Stimulated activated CD4-positive, alpha-beta T cell treated with anti-CD3 and anti-CD28 coated beads, TNF-alpha, amount 100 ng/mL, for 48 hours (primary cell): Measurements from ENCODE around the gene WHRN.
A peak's percentile ranks its signal among the peaks of the same experiment; 100 is the strongest.

Source experiments
- DNase-seq, 3 donors: peaks; one replicate each; pipeline ENCODE4 v3.0.0-alpha.2; 2020; ENCODE audit warnings: low read depth in 3 of 3

WHRN gene

DNA sequence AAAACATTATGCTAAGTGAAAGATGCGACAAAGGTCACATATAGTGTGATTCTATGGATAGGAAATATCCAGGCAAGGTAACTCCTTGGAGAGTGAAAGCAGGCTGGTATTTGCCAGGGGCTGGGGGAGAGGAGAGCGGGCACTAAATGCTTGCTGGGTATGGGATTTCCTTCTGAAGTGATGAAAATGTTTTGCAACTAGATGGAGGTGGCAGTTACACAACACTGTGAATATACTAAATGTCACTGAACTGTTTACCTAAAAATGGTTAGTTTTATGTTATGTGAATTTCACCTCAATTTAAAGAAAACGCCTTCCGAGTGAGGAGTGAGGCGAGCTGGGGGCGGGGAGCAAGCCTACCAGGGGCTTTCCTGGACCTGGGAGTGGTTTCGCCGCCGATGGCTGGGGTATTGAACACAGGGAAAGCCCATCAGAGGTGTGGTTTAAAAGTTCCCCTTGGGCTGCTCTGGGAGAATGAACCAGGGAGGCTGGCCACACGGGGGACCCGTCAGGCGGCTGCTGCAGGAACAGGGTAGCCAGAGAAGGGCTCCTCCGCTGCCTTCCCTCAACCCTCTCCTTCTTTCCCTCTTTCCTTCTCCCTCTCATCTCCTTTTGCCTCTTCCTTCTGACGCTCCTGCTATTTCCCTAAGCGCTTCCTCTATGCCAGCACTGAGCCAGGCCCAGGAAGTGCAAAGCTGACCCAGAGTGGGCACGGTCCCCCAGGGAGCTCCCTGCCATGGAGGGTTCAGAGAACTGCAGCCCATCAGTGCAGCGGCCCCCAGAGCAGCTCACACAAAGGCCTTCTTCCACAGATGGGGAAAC is 122.4 kb downstream of the WHRN start:
- peak in 2 of 3 donors; percentile 46 to 54 for DNase-seq

DNA sequence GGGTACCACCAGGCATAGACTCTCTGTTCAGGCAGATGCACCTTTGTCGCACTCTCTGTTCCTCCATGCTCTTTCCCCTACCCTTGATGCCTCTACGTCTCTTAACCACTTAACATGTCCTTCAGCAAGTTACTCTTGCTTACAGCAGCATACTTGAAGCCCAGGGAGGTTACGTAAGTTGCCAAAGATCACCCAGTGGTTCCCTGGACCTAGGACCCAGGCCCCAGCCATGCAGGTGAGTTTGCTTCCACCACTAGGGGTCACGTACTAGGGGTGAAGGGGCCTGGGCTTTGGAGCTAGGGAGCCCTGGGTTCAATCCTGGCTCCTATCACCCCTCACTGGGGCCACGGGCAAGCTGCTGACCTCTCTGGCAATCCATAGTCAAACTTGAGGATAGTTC is 126.4 kb downstream of the WHRN start:
- no peak for DNase-seq

DNA sequence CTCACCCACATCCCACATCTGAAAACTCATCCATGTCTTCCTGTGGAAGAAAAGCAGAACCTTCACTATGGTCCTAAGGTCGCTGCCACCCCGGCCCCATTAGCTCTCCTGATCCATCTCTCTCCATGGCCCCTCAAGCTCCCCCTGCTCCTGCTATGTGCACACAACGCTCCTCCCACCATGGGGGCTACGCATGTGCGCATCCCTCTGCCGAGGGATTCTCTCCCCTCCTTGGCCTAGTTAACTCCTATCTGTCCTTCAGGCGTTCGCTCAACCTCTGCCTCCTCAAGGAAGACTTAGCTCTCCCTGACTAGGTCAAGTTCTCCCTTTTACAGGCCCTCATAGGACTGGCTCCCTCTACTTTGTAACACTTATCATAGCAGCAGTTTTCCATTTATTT is 127.3 kb downstream of the WHRN start:
- no peak for DNase-seq

DNA sequence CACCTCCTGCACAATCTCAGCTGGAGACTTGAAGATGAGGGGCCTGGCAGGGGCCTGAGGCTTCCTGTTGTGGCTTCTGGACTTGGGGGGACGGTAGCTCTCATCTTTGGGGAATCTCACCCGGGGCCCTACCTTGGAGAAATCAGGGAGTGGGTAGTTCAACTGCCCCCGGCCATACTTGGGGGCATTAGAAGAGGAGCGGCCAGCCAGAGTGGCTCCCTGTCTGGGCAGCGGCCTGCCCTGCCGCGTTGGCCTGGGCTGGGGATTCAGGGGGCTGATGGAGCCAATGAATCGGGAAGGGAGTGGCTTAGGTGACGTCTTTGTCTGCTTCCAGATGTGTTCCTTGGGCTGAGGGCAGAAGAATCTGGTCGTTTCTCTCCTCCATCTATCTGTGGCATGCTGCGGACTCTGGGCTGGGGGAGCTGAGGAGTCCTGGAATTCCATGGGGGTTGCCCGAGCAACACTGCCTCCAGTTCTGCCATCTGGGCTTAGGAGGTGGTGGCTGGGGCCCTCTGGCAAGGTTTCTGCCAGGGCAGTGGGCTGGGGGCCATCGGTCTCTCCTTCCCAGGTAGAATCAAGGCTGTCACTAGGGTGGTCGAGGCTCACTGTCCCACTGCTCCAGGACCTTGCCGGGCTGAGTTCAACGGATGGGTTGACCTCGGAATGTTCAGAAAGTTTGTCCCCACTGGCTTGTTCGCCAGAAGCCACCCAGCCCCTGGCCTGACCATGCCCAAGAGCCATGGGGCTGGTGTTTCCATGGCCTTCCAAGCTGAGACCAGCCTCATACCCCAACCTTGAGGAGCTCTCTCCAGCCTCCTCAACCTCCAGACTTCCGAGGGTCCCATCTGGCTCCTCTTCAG is 128.5 kb downstream of the WHRN start:
- DNase-seq, result no peak

DNA sequence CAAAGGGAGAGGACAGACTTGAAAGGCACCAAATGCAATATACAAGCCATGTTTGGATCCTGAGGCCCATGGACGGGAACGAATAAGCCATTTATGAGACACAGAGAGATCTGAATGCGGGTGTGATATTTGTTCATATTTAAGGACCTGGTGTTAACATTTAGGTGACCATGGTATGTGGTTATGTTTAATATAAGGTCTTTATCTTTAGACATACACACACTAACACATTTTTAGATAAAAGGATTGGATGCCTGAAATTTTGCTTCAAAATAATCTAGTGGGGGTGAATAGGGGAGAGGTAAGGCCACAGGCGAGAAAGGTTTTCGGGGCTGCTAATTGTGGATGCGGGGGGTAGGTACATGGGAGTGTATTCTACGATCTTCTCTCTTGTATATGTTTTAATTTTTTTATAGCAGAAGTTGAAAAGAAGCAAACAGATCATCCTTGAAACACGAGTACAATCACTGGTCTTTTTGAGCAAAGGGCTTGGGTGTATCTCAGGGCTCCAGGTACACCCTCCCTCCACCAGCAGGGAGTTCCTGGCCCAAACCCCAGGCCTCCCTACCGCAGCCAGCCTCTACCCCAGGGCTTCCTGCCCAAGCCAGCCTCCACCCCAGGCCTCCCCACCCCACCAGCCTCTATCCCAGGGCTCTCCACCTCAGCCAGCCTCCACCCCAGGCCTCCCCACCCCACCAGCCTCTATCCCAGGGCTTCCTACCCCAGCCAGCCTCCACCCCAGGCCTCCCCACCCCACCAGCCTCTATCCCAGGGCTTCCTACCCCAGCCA is 129.7 kb downstream of the WHRN start:
- DNase-seq, result no peak

DNA sequence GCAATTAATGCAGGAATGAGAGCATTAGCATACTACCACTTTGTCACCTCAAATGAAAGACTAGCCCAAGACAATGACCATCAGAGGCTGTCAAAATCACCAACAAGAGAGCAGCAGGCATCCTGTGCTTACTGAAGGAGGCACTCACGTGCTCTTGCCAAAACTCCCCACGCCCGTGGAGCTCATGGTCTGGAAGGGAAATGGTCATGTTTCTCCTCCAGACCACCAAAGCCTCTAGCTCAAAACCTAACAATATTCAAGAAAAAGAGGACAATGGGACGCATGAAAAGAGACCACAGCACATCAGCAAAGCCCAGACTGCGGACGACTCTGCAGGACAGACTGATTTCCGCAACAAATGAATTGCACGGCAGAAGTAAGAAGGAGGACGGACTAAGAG is 130.3 kb downstream of the WHRN start:
- DNase-seq, result no peak

DNA sequence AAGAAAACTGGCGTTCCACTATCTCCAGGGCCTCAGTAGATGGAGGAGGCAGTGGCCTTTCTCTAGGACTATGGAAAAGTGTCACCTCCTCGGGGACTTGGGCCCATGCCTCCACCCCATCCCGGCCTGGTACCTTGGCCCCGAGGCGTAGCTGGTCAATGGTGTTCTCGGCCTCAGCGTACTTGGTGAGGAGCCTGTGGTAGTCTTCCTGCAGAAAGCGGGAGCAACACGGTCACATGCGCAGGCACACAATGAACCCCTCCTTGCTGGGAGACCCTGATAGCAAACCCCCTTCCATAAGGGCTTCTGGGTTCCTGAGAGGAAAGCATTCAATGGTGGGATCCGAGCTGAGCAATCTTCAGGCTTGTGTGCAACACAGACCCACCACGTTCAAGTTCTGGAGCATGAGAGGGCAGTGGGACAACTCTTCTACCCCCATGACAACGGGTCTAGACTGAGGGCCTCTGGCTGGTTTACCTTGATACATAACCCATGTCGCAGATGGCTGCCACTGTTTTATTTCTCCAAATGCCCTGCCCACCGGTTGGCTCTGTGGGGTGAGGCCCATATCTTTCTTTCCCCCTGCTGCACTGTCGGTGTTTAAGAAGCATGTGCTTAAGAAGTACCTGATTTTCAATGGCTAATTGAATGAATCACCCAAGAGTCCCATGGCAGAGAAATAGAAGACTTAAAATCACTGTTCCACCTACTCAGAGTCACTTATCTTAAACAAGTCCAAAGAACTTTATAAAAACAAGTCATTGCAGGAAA is 131.1 kb downstream of the WHRN start:
- no peak for DNase-seq

DNA sequence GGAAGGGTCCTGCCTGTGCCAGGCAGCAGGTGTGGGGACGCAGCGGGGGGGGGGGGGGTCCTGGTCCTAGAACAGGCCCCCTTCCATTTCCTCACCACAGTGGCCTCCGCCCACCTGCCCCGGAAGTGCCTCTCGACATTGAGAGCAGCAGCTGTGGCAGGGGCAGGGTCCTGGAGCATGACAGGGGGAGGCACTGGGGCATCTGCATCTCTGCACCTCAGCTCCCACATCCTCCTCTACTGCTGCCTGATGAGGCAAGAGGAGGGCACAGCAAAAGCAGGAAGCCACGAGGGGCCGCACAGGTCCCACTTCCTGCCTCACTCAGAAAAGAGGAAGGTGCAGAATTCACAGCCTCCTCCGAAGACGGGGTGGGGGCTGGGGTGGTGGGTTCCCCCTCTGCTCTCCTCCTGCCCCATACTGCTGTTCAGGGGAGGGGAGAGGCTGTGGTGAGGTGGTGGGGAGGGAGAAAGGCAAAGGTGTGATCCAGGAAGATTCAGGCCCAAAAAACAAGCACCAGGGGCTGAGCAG is 132.3 kb downstream of the WHRN start:
- peak; percentile 47 to 69 (median 63) for DNase-seq

DNA sequence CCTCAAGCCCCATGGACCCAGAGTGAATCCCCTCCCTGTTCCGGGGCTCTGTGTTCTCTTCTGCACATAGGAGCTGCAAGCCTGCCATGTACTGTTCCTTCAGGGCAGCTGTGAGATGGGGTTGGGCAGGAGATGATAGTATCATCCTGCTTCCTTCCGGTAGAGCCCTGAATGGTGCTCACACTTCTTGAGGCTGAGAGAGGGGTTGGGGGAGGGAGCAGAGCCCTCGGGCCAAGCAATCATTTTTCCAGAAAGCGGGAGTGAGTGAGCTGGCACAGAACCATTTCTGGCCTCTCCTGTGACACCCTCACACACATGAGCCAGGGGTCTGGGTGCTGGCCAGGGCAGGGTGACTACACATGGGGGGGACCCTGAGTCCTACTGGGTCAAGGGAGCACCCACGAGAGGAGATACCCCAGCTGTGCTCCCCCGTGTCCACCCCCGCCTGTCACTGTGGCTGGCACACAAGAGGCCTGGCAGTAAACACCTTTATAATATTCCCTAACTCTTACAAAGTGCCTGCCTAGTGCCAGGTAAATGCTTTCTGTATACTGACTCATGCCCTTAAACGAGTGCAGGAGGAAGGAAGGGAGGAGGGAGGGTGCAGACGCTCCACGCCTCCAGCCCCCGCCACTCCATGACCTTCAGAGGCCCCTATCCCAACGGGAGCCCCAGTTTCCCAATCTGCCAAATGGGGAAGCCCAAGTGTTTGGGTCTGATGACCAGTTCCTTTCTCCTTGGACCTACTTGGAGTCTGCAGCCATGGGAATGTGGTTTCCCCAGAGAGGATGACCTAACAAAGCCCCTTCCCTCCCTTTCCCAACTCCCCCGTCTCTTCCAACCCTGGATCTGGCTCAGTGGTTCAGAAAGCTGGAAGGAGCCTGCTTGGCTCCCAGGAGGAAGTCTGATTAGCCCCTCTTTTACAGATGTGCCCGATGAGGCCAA is 133.0 kb downstream of the WHRN start:
- no peak for DNase-seq

DNA sequence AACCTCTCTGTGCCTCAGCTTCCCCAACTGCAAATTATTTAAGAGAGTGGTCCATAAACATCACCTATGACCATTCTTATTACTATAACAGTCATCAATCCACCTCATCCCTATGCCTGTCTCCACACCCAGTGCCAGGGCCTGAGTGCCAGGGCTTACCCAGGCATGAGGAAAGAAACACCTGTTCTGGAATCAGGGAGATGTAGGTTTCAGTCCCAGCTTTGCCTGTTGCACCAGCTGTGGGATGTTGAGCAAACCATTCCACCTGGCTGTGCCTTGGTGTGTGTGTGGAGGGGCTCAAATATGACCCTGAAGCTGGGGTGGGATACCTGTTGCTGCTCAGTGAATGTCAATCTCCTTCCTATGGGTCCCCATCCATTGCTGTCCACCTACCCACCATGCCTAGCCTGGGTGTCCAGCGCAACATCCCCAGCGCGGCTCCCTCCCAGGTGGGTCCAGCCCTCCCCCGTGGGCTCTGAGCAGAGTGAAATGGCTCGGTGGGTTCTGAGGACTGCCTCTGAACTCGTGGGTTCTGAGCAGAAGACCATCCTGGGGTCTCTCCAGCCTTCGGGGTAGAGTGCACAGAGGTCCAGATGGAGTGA is 133.8 kb downstream of the WHRN start:
- DNase-seq, result no peak

DNA sequence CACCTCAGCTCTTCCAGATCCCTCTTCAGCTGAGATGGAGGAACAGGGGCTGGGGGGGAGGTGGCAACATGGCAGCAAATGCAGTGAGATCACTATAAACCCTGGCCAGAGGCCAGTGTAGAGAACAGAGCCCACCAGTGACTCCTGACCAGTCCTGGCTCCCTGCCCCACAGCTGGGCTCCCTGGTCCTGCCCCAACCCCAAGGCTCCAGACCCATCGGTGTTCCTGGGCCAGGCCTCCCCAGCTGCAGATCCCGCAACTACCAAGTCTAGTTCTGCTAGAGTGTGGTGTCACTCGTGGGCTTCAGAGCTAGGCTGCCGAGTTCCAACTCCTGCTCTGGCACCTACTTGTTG is 134.3 kb downstream of the WHRN start:
- no peak for DNase-seq

DNA sequence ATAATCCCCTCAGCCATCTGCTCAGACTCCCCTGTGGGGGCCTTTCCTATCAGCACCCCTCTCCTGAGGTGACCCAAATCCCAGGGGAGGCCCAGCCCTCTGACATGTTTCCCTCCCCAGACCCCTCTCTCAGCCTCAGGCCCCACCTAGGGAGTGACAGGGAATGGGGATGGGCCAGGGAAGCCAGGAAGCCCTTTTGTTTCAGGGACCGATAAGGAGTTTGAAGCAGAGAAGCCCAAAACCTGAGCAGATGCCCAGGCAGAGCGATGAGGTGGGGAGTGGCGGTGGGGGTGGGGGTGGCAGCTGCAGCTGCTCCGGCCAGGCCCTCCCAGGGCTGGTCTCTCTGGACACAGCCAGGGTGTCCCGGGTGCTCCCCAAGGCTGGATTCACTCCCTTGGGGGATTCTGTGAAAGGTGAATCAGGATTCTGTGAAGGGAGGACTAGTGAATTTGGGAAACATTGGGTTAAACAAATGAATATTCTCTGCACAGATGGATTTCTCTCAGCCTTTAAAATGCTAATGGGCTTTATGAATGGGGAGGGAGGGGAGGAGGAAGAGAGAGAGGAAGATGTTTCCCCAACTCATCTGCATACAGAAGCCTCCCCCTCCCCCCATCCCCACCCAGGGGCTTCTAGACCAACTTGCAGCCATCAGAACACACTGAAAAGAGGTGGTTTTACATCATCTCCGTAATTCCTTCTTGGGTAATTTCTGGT is 134.9 kb downstream of the WHRN start:
- DNase-seq, result no peak

DNA sequence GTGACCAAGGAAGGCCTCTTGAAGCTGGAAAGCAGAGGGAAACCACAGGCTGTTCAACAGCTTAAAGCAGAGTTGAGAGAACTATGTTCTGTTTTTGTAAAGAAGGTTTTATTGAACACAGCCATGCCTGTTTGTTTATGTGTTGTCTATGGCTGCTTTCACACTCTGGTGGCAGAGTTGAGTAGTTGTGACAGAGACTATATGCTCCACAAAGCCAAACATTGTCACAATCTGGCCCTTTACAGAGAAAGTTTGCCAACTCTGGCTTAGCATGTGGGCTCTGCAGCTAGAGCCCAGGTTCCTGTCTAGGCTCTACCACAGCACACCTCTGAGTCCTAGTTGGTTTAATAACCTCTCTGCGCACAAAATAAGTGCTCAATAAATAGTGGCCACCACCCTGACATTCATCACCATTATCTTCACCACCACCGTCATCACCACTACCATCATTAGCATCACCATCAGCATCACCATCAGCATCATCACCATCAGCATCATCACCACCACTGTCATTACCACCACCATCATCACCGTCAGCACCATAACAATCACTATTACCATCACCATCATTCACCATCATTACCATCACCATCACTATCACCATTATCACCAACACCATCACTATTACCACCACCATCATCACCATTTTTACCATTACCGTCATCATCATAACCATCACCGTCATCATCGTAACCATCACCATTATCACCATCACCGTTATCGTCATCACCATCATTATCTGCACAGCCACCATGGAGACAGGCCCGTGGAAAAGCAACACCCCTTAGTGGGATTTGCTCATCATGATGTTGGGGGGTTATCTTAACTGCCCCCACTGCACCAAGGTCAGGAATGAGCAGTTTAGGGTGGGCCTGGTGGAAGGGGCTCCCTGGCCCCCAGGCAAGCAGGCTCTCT is 135.8 kb downstream of the WHRN start:
- no peak for DNase-seq

DNA sequence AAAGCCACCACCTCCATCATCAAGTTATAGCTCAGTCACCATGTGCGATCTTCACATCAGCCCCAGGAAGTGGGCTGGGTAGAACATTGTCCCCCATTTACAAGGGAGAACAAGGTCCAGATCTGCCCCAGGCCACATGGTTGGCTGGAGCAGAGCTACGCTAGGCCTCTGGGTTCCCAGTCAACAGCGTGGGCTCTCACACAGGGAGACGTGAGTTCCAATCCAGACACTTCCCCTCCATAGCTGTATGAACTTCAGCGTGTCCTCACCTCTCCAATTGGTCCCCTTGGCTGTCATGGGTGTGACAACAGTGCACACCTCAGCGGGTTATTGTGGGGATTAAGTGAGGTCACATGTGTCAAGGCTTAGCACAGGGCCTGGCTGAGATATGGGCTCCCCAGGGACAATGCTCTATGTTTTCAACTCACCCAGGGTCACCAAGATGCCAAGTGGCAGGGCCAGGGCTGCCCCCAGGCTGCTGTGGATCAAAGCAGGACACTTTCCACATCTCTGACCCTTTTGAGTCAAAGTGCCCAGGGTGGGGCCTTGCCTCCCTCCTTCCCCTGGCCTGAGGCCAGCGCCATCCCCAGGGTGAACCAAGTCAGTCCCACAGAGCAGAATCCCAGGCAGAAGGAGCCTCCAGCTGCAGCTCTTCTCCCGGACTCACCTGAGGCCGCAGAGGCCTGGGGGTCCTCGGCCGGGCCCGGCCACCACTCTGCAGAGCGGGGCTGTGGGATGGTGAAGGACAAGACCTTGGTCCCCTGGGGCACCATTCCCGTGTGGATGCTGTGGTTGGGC is 137.3 kb downstream of the WHRN start:
- no peak for DNase-seq

DNA sequence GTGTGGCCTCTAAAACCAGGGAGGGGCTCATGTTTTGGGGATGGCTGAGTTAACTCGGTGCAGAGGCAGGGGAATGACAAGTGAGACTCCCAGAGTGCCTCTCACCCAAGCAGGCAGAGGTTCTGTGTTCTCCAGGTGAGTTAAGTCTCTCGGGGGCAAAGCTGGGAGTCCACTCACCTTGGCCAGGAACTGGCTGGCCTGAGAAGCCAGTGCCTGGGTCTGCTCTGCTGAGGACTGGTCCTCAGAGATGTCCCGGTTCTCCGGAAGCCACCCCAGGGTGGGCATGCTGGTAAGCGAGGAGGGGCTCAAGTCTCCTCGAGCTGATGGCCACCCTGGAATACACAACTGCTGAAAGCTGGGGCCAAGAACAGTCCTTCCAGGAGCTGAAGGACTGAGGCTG is 137.9 kb downstream of the WHRN start:
- no peak for DNase-seq

DNA sequence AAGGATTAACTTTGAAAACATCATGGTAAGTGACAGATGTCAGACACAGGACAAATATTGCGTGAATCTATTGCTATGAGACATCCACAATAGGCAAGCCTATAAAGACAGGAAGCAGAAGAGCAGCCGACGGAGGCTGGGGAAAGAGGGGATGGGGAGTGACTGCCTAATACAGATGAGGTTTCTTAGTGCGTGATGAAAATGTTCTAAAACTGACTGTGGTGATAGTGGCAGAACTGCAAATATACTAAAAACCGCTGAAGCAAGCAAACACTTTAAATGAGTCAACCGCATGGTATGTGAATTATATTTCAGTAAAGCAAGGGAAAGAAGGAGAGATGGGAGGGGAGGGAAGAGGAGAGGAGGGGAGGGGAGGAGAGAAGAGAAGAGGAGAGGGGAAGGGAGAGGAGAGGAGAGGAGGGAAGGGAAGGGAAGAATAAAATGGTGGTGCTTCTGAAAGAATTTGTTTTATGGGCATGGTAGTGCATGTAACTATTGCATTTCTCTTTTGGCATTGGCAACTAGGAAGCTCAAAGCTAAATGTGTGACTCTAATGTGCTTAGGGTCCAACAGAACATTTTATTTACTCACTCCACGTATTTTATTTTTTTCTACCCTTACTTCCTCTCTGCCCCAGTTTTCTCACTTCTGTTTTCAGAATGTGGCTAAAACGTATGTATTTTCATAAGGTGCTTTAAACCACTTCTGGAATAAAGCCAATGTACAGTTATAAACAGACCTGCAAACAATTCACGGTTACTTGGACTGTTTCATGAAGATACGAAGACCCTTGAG is 138.7 kb downstream of the WHRN start:
- no peak for DNase-seq
